Measurements from ENCODE around the gene PLOD2. TPM values are rescaled to one million over a fixed set of nuclear protein-coding genes. Genes with fewer than 3 reads are reported as not detected.

Gene PLOD2
- total RNA-seq, 1 donor from 2014 or later, result 29.2 TPM

DNA sequence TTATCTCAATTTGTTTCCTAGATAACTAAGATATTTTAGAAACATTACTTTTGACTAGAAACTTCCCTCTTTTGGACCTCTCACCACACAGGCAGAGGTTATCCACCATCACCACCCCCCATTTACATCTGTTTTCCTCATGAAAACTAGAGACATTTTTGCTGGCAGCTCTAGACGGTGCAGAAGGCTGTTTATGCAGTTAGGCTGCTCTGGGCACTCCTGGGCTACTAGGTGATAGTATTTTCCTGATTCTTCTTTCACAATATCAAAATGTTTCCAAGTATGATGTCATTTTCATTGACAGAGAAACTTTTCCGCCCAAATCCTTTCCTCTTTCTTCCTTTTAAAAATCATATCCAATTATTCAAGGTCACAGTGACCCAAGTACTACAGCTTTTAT is 67.1 kb downstream of the PLOD2 start:
- H3K36me3 Mint-ChIP-seq, result peaks cover 3% of the 10 kb centered on the region
- no peak overlapping the region for H3K9ac ChIP-seq
- H2AFZ ChIP-seq (replicated peaks), result no peak overlapping the region
- TF ChIP-seq EZH2 (IDR thresholded peaks at IDR 0.05), result no peak
- TF ChIP-seq EZH2phosphoT487 (IDR thresholded peaks at IDR 0.05), result no peak
- no peak for TF ChIP-seq CTCF (IDR thresholded peaks at IDR 0.05)
- no peaks in the 10 kb centered on the region for H3K79me2 ChIP-seq (ENCODE audit: low read depth)
- H3K27ac ChIP-seq, result no peak overlapping the region
- H3K27me3 ChIP-seq, result no peaks in the 10 kb centered on the region
- no peak overlapping the region for H3K4me3 Mint-ChIP-seq
- H3K27me3 Mint-ChIP-seq (ENCODE audit: insufficient read depth, low read depth), result peaks cover 2% of the 10 kb centered on the region
- DNase-seq (ENCODE audit: low spot score), result no peak
- H3K9me3 Mint-ChIP-seq, result peaks cover 3% of the 10 kb centered on the region
- no peak overlapping the region for H3K27ac Mint-ChIP-seq
- H3K9me3 ChIP-seq (ENCODE audit: low read depth), result no peaks in the 10 kb centered on the region
- no peak overlapping the region for H3K4me3 ChIP-seq
- no peaks in the 10 kb centered on the region for H4K20me1 ChIP-seq (ENCODE audit: low read depth)
- no peaks in the 10 kb centered on the region for H3K36me3 ChIP-seq
- H3K4me2 ChIP-seq, result no peak overlapping the region
- H3F3A ChIP-seq (ENCODE audit: low read depth), result no peaks in the 10 kb centered on the region
- no peaks in the 10 kb centered on the region for H3K4me1 ChIP-seq
- H3K4me1 Mint-ChIP-seq, result no peaks in the 10 kb centered on the region

GRCh38 chr3:146092230-146092629 is 68.8 kb downstream of the PLOD2 start:
- no peaks in the 10 kb centered on the region for H3K9me3 ChIP-seq (ENCODE audit: low read depth)
- H3K27ac ChIP-seq, result no peak overlapping the region
- no peak overlapping the region for H3K9ac ChIP-seq
- H3K27me3 ChIP-seq, result no peaks in the 10 kb centered on the region
- Mint-ChIP-seq H3K36me3 (peaks cover 3% of the 10 kb centered on the region), H3K4me1 (no peaks in the 10 kb centered on the region), H3K27ac (no peak overlapping the region), H3K4me3 (no peak overlapping the region), H3K9me3 (peaks cover 3% of the 10 kb centered on the region), H3K27me3 (ENCODE audit: insufficient read depth, low read depth) (peaks cover 2% of the 10 kb centered on the region)
- no peaks in the 10 kb centered on the region for H3K36me3 ChIP-seq
- H3F3A ChIP-seq (ENCODE audit: low read depth), result no peaks in the 10 kb centered on the region
- H4K20me1 ChIP-seq (ENCODE audit: low read depth), result no peaks in the 10 kb centered on the region
- H3K4me1 ChIP-seq, result no peaks in the 10 kb centered on the region
- H3K4me3 ChIP-seq, result no peak overlapping the region
- H2AFZ ChIP-seq (replicated peaks), result no peak overlapping the region
- no peaks in the 10 kb centered on the region for H3K79me2 ChIP-seq (ENCODE audit: low read depth)
- no peak for TF ChIP-seq EZH2 (IDR thresholded peaks at IDR 0.05)
- no peak for TF ChIP-seq EZH2phosphoT487 (IDR thresholded peaks at IDR 0.05)
- no peak for TF ChIP-seq CTCF (IDR thresholded peaks at IDR 0.05)
- no peak overlapping the region for H3K4me2 ChIP-seq
- DNase-seq (ENCODE audit: low spot score), result no peak

DNA sequence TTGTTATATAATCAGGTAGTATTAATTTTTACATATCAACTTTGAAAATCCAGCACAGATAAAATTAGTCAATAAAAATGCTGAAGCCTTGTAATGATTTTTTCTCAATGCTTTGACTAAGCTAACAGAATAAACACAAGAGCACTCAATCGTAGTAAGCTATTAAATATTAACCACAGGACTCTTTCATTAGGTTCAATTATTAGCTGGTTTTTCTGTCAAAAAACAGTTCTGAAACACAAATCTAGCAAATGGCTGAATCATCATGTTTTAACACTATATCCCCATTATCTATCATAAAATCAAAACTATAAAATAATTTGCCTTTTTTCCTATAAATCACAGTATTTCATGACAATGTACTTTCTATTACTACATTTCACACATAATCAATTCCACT is 69.6 kb downstream of the PLOD2 start:
- no peak overlapping the region for H3K4me2 ChIP-seq
- no peaks in the 10 kb centered on the region for H4K20me1 ChIP-seq (ENCODE audit: low read depth)
- no peaks in the 10 kb centered on the region for H3K79me2 ChIP-seq (ENCODE audit: low read depth)
- H3K4me3 ChIP-seq, result no peak overlapping the region
- Mint-ChIP-seq H3K4me3 (no peak overlapping the region), H3K9me3 (peaks cover 3% of the 10 kb centered on the region), H3K4me1 (no peaks in the 10 kb centered on the region), H3K27me3 (ENCODE audit: insufficient read depth, low read depth) (peaks cover 2% of the 10 kb centered on the region), H3K36me3 (peaks cover 3% of the 10 kb centered on the region), H3K27ac (no peak overlapping the region)
- H3K27ac ChIP-seq, result no peak overlapping the region
- H3K9me3 ChIP-seq (ENCODE audit: low read depth), result no peaks in the 10 kb centered on the region
- H3K4me1 ChIP-seq, result no peaks in the 10 kb centered on the region
- TF ChIP-seq EZH2 (IDR thresholded peaks at IDR 0.05) (no peak), CTCF (IDR thresholded peaks at IDR 0.05) (no peak), EZH2phosphoT487 (IDR thresholded peaks at IDR 0.05) (no peak)
- H2AFZ ChIP-seq (replicated peaks), result no peak overlapping the region
- H3F3A ChIP-seq (ENCODE audit: low read depth), result no peaks in the 10 kb centered on the region
- no peak for DNase-seq (ENCODE audit: low spot score)
- no peaks in the 10 kb centered on the region for H3K36me3 ChIP-seq
- no peak overlapping the region for H3K9ac ChIP-seq
- no peaks in the 10 kb centered on the region for H3K27me3 ChIP-seq
